ENCODE measurements around the gene ENTHD1. TPM values are rescaled to one million over a fixed set of nuclear protein-coding genes. Genes with fewer than 3 reads are reported as not detected.

Gene ENTHD1
- total and polyA plus RNA-seq, 10 of the 15 experiments (the other 5 are each of a cell fraction or from before 2014, with no cell fraction given): 0.09 to 0.52 (median 0.21) TPM; not detected in 1

DNA sequence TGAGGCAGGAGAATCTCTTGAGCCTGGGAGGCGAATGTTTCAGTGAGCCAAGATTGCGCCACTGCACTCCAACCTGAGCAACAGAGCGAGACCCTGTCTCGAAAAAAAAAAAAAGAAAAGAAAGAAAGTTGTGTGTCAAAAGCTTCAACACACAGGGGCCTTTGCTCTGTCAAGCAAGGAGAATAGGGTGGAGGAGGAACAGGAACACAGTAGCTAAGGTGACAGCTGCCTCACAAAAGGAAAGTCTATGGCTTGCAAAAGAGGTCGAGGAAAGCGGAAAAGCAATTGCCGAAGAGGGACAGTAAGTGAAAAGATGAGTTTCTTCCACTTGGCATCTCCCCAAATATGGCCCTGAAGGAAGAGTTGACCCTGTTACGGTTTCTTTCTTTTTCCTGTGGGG lies 40.2 kb upstream of the ENTHD1 start:
- Histone ChIP-seq H3K9me3 (replicated peaks; ENCODE audit: control insufficient read depth, insufficient read depth, low read length) (no peaks in the 10 kb centered on the region), H3K4me2 (ENCODE audit: control insufficient read depth, insufficient read depth) (peak overlapping the region; percentile 45; the same call in 1 of the 2 replicates), H4K20me1 (ENCODE audit: control insufficient read depth, insufficient read depth) (no peaks in the 10 kb centered on the region; the same call in 1 of the 2 replicates), H3K27me3 (replicated peaks in 1 of 2; ENCODE audit: control insufficient read depth in 2 of 2, insufficient read depth in 2 of 2, low read length in 1 of 2) (no peaks in the 10 kb centered on the region), H3K79me2 (ENCODE audit: control insufficient read depth, insufficient read depth, low read length) (peaks cover 86% of the 10 kb centered on the region), H2AFZ (ENCODE audit: control insufficient read depth, low read depth, low read length) (no peak overlapping the region), H3K9ac (ENCODE audit: control insufficient read depth, insufficient read depth, low read length) (no peak overlapping the region; the same call in 1 of the 2 replicates), H3K4me1 (ENCODE audit: control insufficient read depth, insufficient read depth, low read length) (peaks cover 33% of the 10 kb centered on the region), H3K27ac (ENCODE audit: control insufficient read depth, insufficient read depth) (peak overlapping the region; percentile 44), H3K36me3 (ENCODE audit: control insufficient read depth in 2 of 2, insufficient read depth in 2 of 2, low read length in 1 of 2) (peaks cover 5 to 9% of the 10 kb centered on the region in 2 experiments), H3K4me3 (0 out of 2 replicates have a peak overlapping the region, but pooled peaks have one; percentile 13)
- ChIA-PET RAD21 (ENCODE audit: unreplicated experiment) (interaction anchor here (0.5 to 3.8 kb wide), 17 partner anchors 9 to 168 kb away, joined by 3 to 34 read pairs (median 4); no protein-coding TSS in a partner anchor), SMC1A (ENCODE audit: uncharacterized antibody, unreplicated experiment) (interaction anchor here (0.7 to 4.1 kb wide), 22 partner anchors 9 to 223 kb away, joined by 3 to 34 read pairs (median 8); partner anchors contain the start of gene GRAP2), CTCF (interaction anchor here (0.8 to 2.9 kb wide), 17 partner anchors 9 to 199 kb away, joined by 3 to 39 read pairs (median 5); no protein-coding TSS in a partner anchor), POLR2A (interaction anchor here (0.7 to 1.6 kb wide), 4 partner anchors 20 to 502 kb away, joined by 3 to 4 read pairs (median 4); no protein-coding TSS in a partner anchor)
- FAIRE-seq (peak; percentile 80), DNase-seq (ENCODE audit: low read depth, low spot score) (no peak), ATAC-seq (peak; percentile 80)
- no TSS peak for BruUV-seq (replicated peaks)
- 80% methylated on average over 8 of the region's 8 CpGs for WGBS (ENCODE audit: insufficient coverage, insufficient replicate concordance, low lambda C conversion rate, missing lambda C conversion rate)
- in situ Hi-C loops (cut with MboI) (no loop called here), intact Hi-C loops (cut with micrococcal nuclease; ENCODE audit: unreplicated experiment) (loop anchor here (10.0 kb wide), 2 partner anchors 91 to 299 kb away; no protein-coding TSS in a partner anchor)
- TF ChIP-seq STAT1 (conservative IDR thresholded peaks at IDR 0.05) (no peak), ZBED1 (IDR thresholded peaks at IDR 0.05; ENCODE audit: borderline replicate concordance) (no peak), MEF2B (IDR thresholded peaks at IDR 0.05; ENCODE audit: partially characterized antibody, poor library complexity, severe bottlenecking) (no peak), SMARCA5 (IDR thresholded peaks at IDR 0.05) (no peak), SMAD1 (IDR thresholded peaks at IDR 0.05; ENCODE audit: low read depth, partially characterized antibody) (no peak), ZNF207 (IDR thresholded peaks at IDR 0.05; ENCODE audit: borderline replicate concordance) (no peak), ETV6 (conservative IDR thresholded peaks at IDR 0.05 in 1 of 2, IDR thresholded peaks at IDR 0.05 in 1 of 2; ENCODE audit: borderline replicate concordance in 1 of 2, low read depth in 1 of 2) (0 out of 4 replicates have a peak, but pooled peaks of 1 of the 2 experiments have one; percentile 6), BACH1 (IDR thresholded peaks at IDR 0.05; ENCODE audit: borderline replicate concordance) (no peak), RB1 (IDR thresholded peaks at IDR 0.05; ENCODE audit: borderline replicate concordance) (no peak), ATF2 (IDR thresholded peaks at IDR 0.05; ENCODE audit: low read length) (no peak), BRCA1 (IDR thresholded peaks at IDR 0.05; ENCODE audit: low read depth, low read length) (no peak), SRF (IDR thresholded peaks at IDR 0.05; ENCODE audit: low read depth in 2 of 2, low read length in 2 of 2) (peak; percentile 48 to 83; a peak in 3 of 4 replicates), KAT2A (conservative IDR thresholded peaks at IDR 0.05; ENCODE audit: control insufficient read depth, low read depth, low read length) (no peak), CHD1 (IDR thresholded peaks at IDR 0.05; ENCODE audit: low read depth, low read length) (no peak), ZNF384 (IDR thresholded peaks at IDR 0.05; ENCODE audit: borderline replicate concordance, low read depth, low read length) (peak; percentile 66; the same call in 1 of the 2 replicates), EED (IDR thresholded peaks at IDR 0.05; ENCODE audit: low read depth) (peak; percentile 41; the same call in 1 of the 2 replicates), TCF3 (IDR thresholded peaks at IDR 0.05; ENCODE audit: borderline replicate concordance, insufficient read depth, low read depth, low read length) (no peak), DPF2 (IDR thresholded peaks at IDR 0.05) (no peak)
- TF ChIP-seq, protein P1, sequence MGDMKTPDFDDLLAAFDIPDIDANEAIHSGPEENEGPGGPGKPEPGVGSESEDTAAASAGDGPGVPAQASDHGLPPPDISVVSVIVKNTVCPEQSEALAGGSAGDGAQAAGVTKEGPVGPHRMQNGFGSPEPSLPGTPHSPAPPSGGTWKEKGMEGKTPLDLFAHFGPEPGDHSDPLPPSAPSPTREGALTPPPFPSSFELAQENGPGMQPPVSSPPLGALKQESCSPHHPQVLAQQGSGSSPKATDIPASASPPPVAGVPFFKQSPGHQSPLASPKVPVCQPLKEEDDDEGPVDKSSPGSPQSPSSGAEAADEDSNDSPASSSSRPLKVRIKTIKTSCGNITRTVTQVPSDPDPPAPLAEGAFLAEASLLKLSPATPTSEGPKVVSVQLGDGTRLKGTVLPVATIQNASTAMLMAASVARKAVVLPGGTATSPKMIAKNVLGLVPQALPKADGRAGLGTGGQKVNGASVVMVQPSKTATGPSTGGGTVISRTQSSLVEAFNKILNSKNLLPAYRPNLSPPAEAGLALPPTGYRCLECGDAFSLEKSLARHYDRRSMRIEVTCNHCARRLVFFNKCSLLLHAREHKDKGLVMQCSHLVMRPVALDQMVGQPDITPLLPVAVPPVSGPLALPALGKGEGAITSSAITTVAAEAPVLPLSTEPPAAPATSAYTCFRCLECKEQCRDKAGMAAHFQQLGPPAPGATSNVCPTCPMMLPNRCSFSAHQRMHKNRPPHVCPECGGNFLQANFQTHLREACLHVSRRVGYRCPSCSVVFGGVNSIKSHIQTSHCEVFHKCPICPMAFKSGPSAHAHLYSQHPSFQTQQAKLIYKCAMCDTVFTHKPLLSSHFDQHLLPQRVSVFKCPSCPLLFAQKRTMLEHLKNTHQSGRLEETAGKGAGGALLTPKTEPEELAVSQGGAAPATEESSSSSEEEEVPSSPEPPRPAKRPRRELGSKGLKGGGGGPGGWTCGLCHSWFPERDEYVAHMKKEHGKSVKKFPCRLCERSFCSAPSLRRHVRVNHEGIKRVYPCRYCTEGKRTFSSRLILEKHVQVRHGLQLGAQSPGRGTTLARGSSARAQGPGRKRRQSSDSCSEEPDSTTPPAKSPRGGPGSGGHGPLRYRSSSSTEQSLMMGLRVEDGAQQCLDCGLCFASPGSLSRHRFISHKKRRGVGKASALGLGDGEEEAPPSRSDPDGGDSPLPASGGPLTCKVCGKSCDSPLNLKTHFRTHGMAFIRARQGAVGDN (IDR thresholded peaks at IDR 0.05): no peak

All from GM12878 (cell line).